NOMO-1 treated with DMSO at 0.1 percent for 48 hours (cell line): ENCODE results near the gene METTL24.
A peak's percentile ranks its signal among the peaks of the same experiment; 100 is the strongest.
"Not testable (repeated sequence)": the region's sequence is repeated elsewhere in the genome, so short reads cannot be mapped to it uniquely, and the experiment has no call there.

Source experiments
- DNase-seq: peaks from one replicate; lab custom pipeline; 2025; ENCODE audit not compliant: unreplicated experiment; lab: John Stamatoyannopoulos, UW

METTL24 gene

GRCh38 chr6:110271732-110272022 is 86.5 kb downstream of the METTL24 start:
- no peak for DNase-seq

GRCh38 chr6:110270165-110270564 is 88.0 kb downstream of the METTL24 start:
- DNase-seq: no peak

GRCh38 chr6:110269623-110270022 is 88.5 kb downstream of the METTL24 start:
- no peak for DNase-seq

GRCh38 chr6:110266996-110267395 is 91.2 kb downstream of the METTL24 start:
- no peak for DNase-seq

- DNase-seq: no peak
Measured at GRCh38 chr6:110265273-110265672, 92.9 kb downstream of the METTL24 start.

- no peak for DNase-seq
Measured at GRCh38 chr6:110256366-110256765, 101.8 kb downstream of the METTL24 start.

- DNase-seq: peak; percentile 7
Measured at GRCh38 chr6:110255211-110255750, 102.9 kb downstream of the METTL24 start.

GRCh38 chr6:110250838-110251237 is 107.3 kb downstream of the METTL24 start:
- no peak for DNase-seq

GRCh38 chr6:110250058-110250457 is 108.1 kb downstream of the METTL24 start:
- no peak for DNase-seq

GRCh38 chr6:110246900-110247546 is 111.1 kb downstream of the METTL24 start:
- no peak for DNase-seq

- DNase-seq: no peak
Measured at GRCh38 chr6:110246378-110246777, 111.8 kb downstream of the METTL24 start.

GRCh38 chr6:110244621-110245020 is 113.5 kb downstream of the METTL24 start:
- DNase-seq: not testable (repeated sequence)

- no peak for DNase-seq
Measured at GRCh38 chr6:110239526-110240274, 118.4 kb downstream of the METTL24 start.

- DNase-seq: not testable (repeated sequence)
Measured at GRCh38 chr6:110236007-110236406, 122.1 kb downstream of the METTL24 start.

- peak; percentile 59 for DNase-seq
Measured at GRCh38 chr6:110233770-110234374, 124.3 kb downstream of the METTL24 start.

GRCh38 chr6:110232450-110232849 is 125.7 kb downstream of the METTL24 start:
- DNase-seq: no peak

GRCh38 chr6:110226261-110226660 is 131.9 kb downstream of the METTL24 start:
- DNase-seq: no peak

- no peak for DNase-seq
Measured at GRCh38 chr6:110221738-110222137, 136.4 kb downstream of the METTL24 start.

- no peak for DNase-seq
Measured at GRCh38 chr6:110217266-110217665, 140.9 kb downstream of the METTL24 start.

GRCh38 chr6:110216140-110216539 is 142.0 kb downstream of the METTL24 start:
- no peak for DNase-seq

- DNase-seq: no peak
Measured at GRCh38 chr6:110214338-110214737, 143.8 kb downstream of the METTL24 start.

- no peak for DNase-seq
Measured at GRCh38 chr6:110211753-110212152, 146.4 kb downstream of the METTL24 start.
